Heart left ventricle (tissue), 16 donors: ENCODE results near the gene LRRC53. TPM values are rescaled to one million over a fixed set of nuclear protein-coding genes. Genes with fewer than 3 reads are reported as not detected.

Experiments
- ATAC-seq, 4 donors: fragments of 200-7000 bp; cut with Tn5 transposase; one replicate each; pipeline ENCODE4 v1.9.1; 2020 to 2022; ENCODE audit warnings: moderate library complexity in 4 of 4, mild to moderate bottlenecking in 3 of 4, moderate number of reproducible peaks in 1 of 4
- DNase-seq, 5 donors: peaks; one replicate each; pipeline ENCODE4 v3.0.0-alpha.2; 2020
- H3K27ac ChIP-seq, 12 donors: fragments of 200-600 bp; sonication (generic) in 4 of 12; one replicate each; pipeline versions ENCODE4 v1.5.0 to v1.8.0; 2016 to 2022; ENCODE audit warnings: mild to moderate bottlenecking in 2 of 12
- H3K27me3 ChIP-seq, 9 donors: fragments of 200-600 bp; sonication (generic) in 2 of 9; one replicate each; pipeline versions ENCODE4 v1.5.1 to v1.8.0; 2016 to 2022; ENCODE audit warnings: mild to moderate bottlenecking in 3 of 9
- H3K36me3 ChIP-seq, 9 donors: fragments of 200-600 bp; sonication (generic) in 2 of 9; one replicate each; pipeline versions ENCODE4 v1.5.0 to v1.8.0; 2018 to 2022; ENCODE audit warnings: mild to moderate bottlenecking in 2 of 9
- H3K4me1 ChIP-seq, 12 donors: fragments of 200-600 bp; sonication (generic) in 4 of 12; one replicate each; pipeline versions ENCODE4 v1.5.0 to v1.8.0; 2016 to 2022; ENCODE audit warnings: mild to moderate bottlenecking in 3 of 12
- H3K4me3 ChIP-seq, 12 donors: fragments of 200-600 bp; sonication (generic) in 4 of 12; one replicate each; pipeline versions ENCODE4 v1.5.0 to v1.8.0; 2017 to 2022; ENCODE audit warnings: mild to moderate bottlenecking in 9 of 12, moderate library complexity in 4 of 12
- H3K9me3 ChIP-seq, 12 donors: fragments of 200-600 bp; sonication (generic) in 4 of 12; one replicate each; pipeline versions ENCODE4 v1.5.0 to v1.8.0; 2016 to 2022; ENCODE audit warnings: mild to moderate bottlenecking in 1 of 12
- CTCF ChIP-seq, 12 donors: fragments of 200-600 bp; sonication (generic) in 4 of 12; IDR thresholded peaks; one replicate each; pipeline versions ENCODE4 v1.5.0 to v1.8.0; 2018 to 2022; ENCODE audit warnings: antibody characterized with exemption in 12 of 12, mild to moderate bottlenecking in 5 of 12
- POLR2A ChIP-seq, 2 donors: fragments of 450-650 bp; IDR thresholded peaks; one replicate each; pipeline ENCODE4 v1.6.1; 2017; ENCODE audit warnings: antibody characterized with exemption in 2 of 2, mild to moderate bottlenecking in 2 of 2, moderate library complexity in 2 of 2
- WGBS, 4 donors: extraction: QIAGEN DNeasy Blood & Tissue Kit in 2 of 4; methylation state at CpG; one replicate each; pipeline versions ENCODE4 v1.1.5 to v1.1.7; 2013 to 2018; 5-methylcytosine and 5-hydroxymethylcytosine counted together
- intact Hi-C, 10 donors: fragments of 100-400 bp; cut with DNase I; formaldehyde crosslinking; loops; one replicate each; pipeline versions ENCODE4 v1.11.1 to v1.14.2; 2022
- polyA plus RNA-seq, 2 donors: library from polyadenylated mRNA; stranded (reverse); fragments of 200-250 nt; gene quantifications; one replicate each; pipeline ENCODE4 v1.2.3, GENCODE V29; 2013
- total RNA-seq, 9 donors: library from RNA; depleted of rRNA in 2 of 9; stranded (reverse); fragments of >200 nt in 2 of 9; fragmentation: NEBNext Ultra II Directional in 3 of 9; extraction: Animal tissue kit (Norgen Biotek cat#: 25700) in 3 of 9; gene quantifications; one replicate each; pipeline versions ENCODE4 v1.1.0 to v1.2.4, GENCODE V29; 2016 to 2023
- donor health status: ischemic (EF 13 %, LVEDD 7.1; RV severe dilation, severe dysfunction).
- donor health status: healthy with polysubstance abuse.
- donor health status: DM: no; HTN: yes; CAD: no.
- donor health status: DM: no; HTN: no; CAD: no.
- donor health status: ischemic (EF 25% LVEDD 6.9; RV normal size, moderate dysfunction).
- donor health status: ischemic (EF 25% LVEDD 5.7; RV mildly dilated, moderate dysfunction).
- donor health status: healthy.
- donor health status: DM: yes; HTN: yes; CAD: no.
- donor health status: ischemic (EF 35%, LVEDD 5.7; RV mildly dilated, moderate dysfunction).
- donor health status: nonischemic (EF 11% LVEDD 7.7; RV severe dilation, severe dysfunction).
- donor health status: DM: yes; HTN: yes; CAD: no.
- donor health status: PGD.
- donor health status: ischemic (EF 29% LVEDD 5.4; RV normal size, mild dysfunction).
- donor health status: nonischemic (EF 23%, LVEDD 6.1; RV moderate dilation, normal function).

The LRRC53 gene
- total and polyA plus RNA-seq, 11 donors, result 0.04 to 0.09 (median 0.06) TPM; not detected in 8

DNA sequence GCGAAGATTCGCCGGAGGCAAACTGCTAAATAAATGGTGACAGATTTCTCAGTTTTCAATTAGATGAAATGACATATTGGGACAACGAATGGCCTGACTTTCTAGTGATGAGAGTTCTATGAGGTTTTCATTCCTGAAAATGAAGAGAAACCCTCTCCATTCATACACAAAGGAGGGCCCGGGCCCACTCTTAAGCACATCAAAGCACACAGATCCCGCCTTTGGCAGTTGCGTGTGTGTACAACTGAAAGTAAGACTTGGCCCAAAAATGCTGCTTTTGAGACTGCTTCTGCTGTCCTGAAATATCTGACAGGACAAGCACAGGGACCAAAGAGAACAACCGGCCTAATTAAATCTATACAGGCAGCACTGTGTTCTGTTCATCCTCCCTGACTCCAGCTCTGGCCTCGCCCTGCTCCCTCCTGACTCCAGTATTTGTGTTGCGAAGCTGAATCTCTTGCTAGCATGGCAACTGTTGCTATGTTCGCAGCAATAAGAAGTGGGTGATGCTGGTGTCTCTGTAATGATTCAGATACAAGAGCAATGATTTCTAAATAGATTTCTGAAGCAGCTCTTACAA is 7.4 kb downstream of the LRRC53 start:
- H3K27me3 ChIP-seq, result no peaks in the 10 kb centered on the region
- DNase-seq (peak in 1 of 5 donors; percentile 43), ATAC-seq (peak; percentile 60 to 88 (median 79))
- peaks cover 0 to 3% (median 0%) of the 10 kb centered on the region in 9 donors for H3K36me3 ChIP-seq
- no peak overlapping the region for H3K27ac ChIP-seq
- no peak overlapping the region for H3K4me3 ChIP-seq
- H3K9me3 ChIP-seq, result no peaks in the 10 kb centered on the region
- peaks cover 0 to 3% (median 0%) of the 10 kb centered on the region in 12 donors for H3K4me1 ChIP-seq
- TF ChIP-seq CTCF (IDR thresholded peaks at IDR 0.05) (no peak), POLR2A (IDR thresholded peaks at IDR 0.05) (no peak)
- 69 to 74% (median 70%) methylated on average over 11 of the region's 11 CpGs for WGBS, 4 donors
- intact Hi-C loops, result no loop called here

- Histone ChIP-seq H3K27me3 (no peaks in the 10 kb centered on the region), H3K36me3 (peaks cover 0 to 3% (median 0%) of the 10 kb centered on the region in 9 donors), H3K27ac (no peak overlapping the region), H3K9me3 (no peaks in the 10 kb centered on the region), H3K4me1 (peaks cover 0 to 3% (median 0%) of the 10 kb centered on the region in 12 donors), H3K4me3 (no peak overlapping the region)
- intact Hi-C loops, result no loop called here
- peak; percentile 54 to 73 (median 66) for TF ChIP-seq CTCF (IDR thresholded peaks at IDR 0.05)
- no peak for TF ChIP-seq POLR2A (IDR thresholded peaks at IDR 0.05)
- ATAC-seq (peak; percentile 59 to 90 (median 85)), DNase-seq (peak; percentile 28 to 54 (median 45))
- WGBS, 4 donors, result 37 to 47% (median 40%) methylated on average over 15 of the region's 15 CpGs
These were observed 8.1 kb downstream of the LRRC53 start for GRCh38 chr1:74504125-74504932.

DNA sequence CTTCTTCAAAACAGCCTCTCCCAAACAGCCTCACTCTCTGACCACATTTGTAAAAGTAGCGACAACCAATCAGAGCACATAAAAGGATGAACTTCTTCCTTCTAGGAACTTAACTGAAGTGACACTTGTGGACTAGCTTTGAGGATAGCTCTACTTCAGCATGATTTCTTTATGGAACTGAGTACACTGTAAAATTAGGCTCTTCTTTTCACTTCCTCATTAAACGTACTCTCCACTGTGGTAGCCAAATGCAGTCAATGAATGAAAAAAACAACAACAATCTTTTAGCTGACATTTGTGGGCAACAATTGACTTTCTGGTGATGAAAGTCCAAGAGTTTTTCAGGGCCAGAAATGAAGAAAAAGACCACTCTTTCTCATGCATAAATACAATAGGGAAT is 9.6 kb downstream of the LRRC53 start:
- Histone ChIP-seq H3K9me3 (no peaks in the 10 kb centered on the region), H3K27ac (no peak overlapping the region), H3K4me1 (peaks cover 0 to 3% (median 0%) of the 10 kb centered on the region in 12 donors), H3K27me3 (no peaks in the 10 kb centered on the region), H3K4me3 (no peak overlapping the region), H3K36me3 (peaks cover 0 to 3% (median 0%) of the 10 kb centered on the region in 9 donors)
- intact Hi-C loops, result no loop called here
- TF ChIP-seq POLR2A (IDR thresholded peaks at IDR 0.05) (no peak), CTCF (IDR thresholded peaks at IDR 0.05) (no peak)
- DNase-seq (no peak), ATAC-seq (no peak)
- WGBS, 4 donors, result 71 to 81% (median 78%) methylated on average over 2 of the region's 2 CpGs

DNA sequence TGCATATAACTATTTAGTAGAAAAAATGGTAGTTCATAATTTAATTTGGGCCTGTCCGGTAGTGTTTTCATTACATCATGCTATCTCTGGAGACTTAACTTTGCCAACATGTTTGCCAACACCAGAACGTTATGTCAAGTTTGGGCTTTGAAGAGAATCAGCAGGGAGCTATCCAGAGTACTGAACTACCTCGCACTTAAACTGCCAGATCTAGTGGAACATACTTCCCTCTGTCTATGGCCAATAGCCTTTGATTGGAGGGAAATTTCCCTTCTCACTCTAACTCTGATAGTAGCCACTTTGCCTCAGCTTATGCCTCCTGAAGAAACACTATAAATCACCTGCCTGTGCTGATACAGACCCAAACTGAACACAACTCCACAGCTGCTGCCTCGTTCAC is 10.0 kb downstream of the LRRC53 start:
- intact Hi-C loops, result no loop called here
- peaks cover 0 to 3% (median 0%) of the 10 kb centered on the region in 9 donors for H3K36me3 ChIP-seq
- DNase-seq (no peak), ATAC-seq (peak in 3 of 4 donors; percentile 52 to 64 (median 57))
- TF ChIP-seq POLR2A (IDR thresholded peaks at IDR 0.05) (no peak), CTCF (IDR thresholded peaks at IDR 0.05) (no peak)
- no peaks in the 10 kb centered on the region for H3K9me3 ChIP-seq
- H3K4me1 ChIP-seq, result peaks cover 0 to 3% (median 0%) of the 10 kb centered on the region in 12 donors
- no peak overlapping the region for H3K27ac ChIP-seq
- H3K4me3 ChIP-seq, result no peak overlapping the region
- WGBS, 4 donors, result 25 to 33% (median 32%) methylated on average over 4 of the region's 4 CpGs
- H3K27me3 ChIP-seq, result no peaks in the 10 kb centered on the region
